HEK293 (cell line): ENCODE measurements around the gene SOS2.

Experiments
- CTCF ChIA-PET: fragments of 350-600 bp; formaldehyde crosslinking; extraction: SDS; loops from one replicate; lab custom pipeline; 2021; ENCODE audit warnings: antibody characterized with exemption; lab: Yijun Ruan, JAX
- POLR2A ChIA-PET: fragments of 300-600 bp; formaldehyde crosslinking; extraction: SDS; loops from one replicate; lab custom pipeline; 2020; ENCODE audit warnings: antibody characterized with exemption, inconsistent platforms; lab: Yijun Ruan, JAX
- H3K27ac ChIP-seq: fragments of 200-500 bp; sonication (Bioruptor generic); 2 replicates; pipeline ENCODE4 v1.5.1; 2014; ENCODE audit warnings: low read depth, low read length, control low read depth, inconsistent platforms; ENCODE audit errors: extremely low read depth
- H3K36me3 ChIP-seq, 2 experiments: fragments of 200-500 bp in 1 of 2; sonication (Bioruptor generic) in 1 of 2; 1 replicate in 1 of 2; 2 replicates in 1 of 2; pipeline ENCODE4 v1.5.1; 2014 to 2017; ENCODE audit warnings: inconsistent platforms in 2 of 2, low read length in 2 of 2; ENCODE audit not compliant: control insufficient read depth in 2 of 2, insufficient read depth in 1 of 2
- H3K4me1 ChIP-seq: fragments of 200-500 bp; sonication (Bioruptor generic); 2 replicates; pipeline ENCODE4 v1.5.1; 2014; ENCODE audit warnings: mild to moderate bottlenecking, low read length, inconsistent platforms; ENCODE audit not compliant: control insufficient read depth, insufficient read depth
- H3K4me3 ChIP-seq: 2 replicates; pipeline ENCODE4 v1.5.1; 2011; ENCODE audit warnings: low read depth, mild to moderate bottlenecking, control low read depth, low read length, moderate library complexity
- H3K9me3 ChIP-seq: fragments of 200-500 bp; sonication (Bioruptor generic); 2 replicates; pipeline ENCODE4 v1.5.1; 2014; ENCODE audit warnings: low read depth, low read length, inconsistent platforms; ENCODE audit not compliant: control insufficient read depth, insufficient read depth
- BCL11B ChIP-seq: fragments of 450-650 bp; formaldehyde crosslinking; IDR thresholded peaks from 2 replicates; pipeline ENCODE4 v1.5.1; 2016; ENCODE audit warnings: low read depth, missing biosample characterization, missing genetic modification characterization
- CTCF ChIP-seq: fragments of 450-650 bp; formaldehyde crosslinking; IDR thresholded peaks from 2 replicates; pipeline ENCODE4 v1.5.1; 2016; ENCODE audit warnings: missing biosample characterization, missing genetic modification characterization
- EGR2 ChIP-seq: fragments of 450-650 bp; formaldehyde crosslinking; IDR thresholded peaks from 2 replicates; pipeline ENCODE4 v1.5.1; 2016; ENCODE audit warnings: low read depth, missing biosample characterization, missing genetic modification characterization
- GLIS1 ChIP-seq: fragments of 450-650 bp; formaldehyde crosslinking; IDR thresholded peaks from 2 replicates; pipeline ENCODE4 v1.5.1; 2016; ENCODE audit warnings: missing biosample characterization, missing genetic modification characterization
- GLIS2 ChIP-seq: fragments of 450-650 bp; formaldehyde crosslinking; IDR thresholded peaks from 2 replicates; pipeline ENCODE4 v1.5.1; 2016; ENCODE audit warnings: missing biosample characterization, missing genetic modification characterization
- IKZF3 ChIP-seq: fragments of 450-650 bp; IDR thresholded peaks from 2 replicates; pipeline ENCODE4 v1.5.0; 2018; ENCODE audit warnings: missing biosample characterization, mild to moderate bottlenecking, missing genetic modification characterization, moderate library complexity
- KLF10 ChIP-seq: fragments of 450-650 bp; IDR thresholded peaks from 2 replicates; pipeline ENCODE4 v1.5.1; 2018; ENCODE audit warnings: missing biosample characterization, mild to moderate bottlenecking, missing genetic modification characterization
- KLF16 ChIP-seq: fragments of 450-650 bp; formaldehyde crosslinking; IDR thresholded peaks from 2 replicates; pipeline ENCODE4 v1.5.1; 2017; ENCODE audit warnings: missing biosample characterization, missing genetic modification characterization
- KLF8 ChIP-seq: fragments of 450-650 bp; formaldehyde crosslinking; IDR thresholded peaks from 2 replicates; pipeline ENCODE4 v1.5.1; 2016; ENCODE audit warnings: missing biosample characterization, missing genetic modification characterization
- KLF9 ChIP-seq: fragments of 450-650 bp; formaldehyde crosslinking; IDR thresholded peaks from 2 replicates; pipeline ENCODE4 v1.5.1; 2016; ENCODE audit warnings: missing biosample characterization, missing genetic modification characterization, low read depth
- PRDM10 ChIP-seq: fragments of 450-650 bp; formaldehyde crosslinking; IDR thresholded peaks from 2 replicates; pipeline ENCODE4 v1.5.1; 2016; ENCODE audit warnings: missing biosample characterization, missing genetic modification characterization
- SP3 ChIP-seq: fragments of 450-650 bp; formaldehyde crosslinking; IDR thresholded peaks from 2 replicates; pipeline ENCODE4 v1.5.1; 2016; ENCODE audit warnings: missing biosample characterization, missing genetic modification characterization
- YY1 ChIP-seq: fragments of 450-650 bp; formaldehyde crosslinking; IDR thresholded peaks from 2 replicates; pipeline ENCODE4 v1.5.1; 2018; ENCODE audit warnings: missing biosample characterization, missing genetic modification characterization
- ZBTB17 ChIP-seq: fragments of 450-650 bp; formaldehyde crosslinking; IDR thresholded peaks from 2 replicates; pipeline ENCODE4 v1.5.1; 2016; ENCODE audit warnings: missing biosample characterization, missing genetic modification characterization
- ZBTB20 ChIP-seq: fragments of 450-650 bp; formaldehyde crosslinking; IDR thresholded peaks from 2 replicates; pipeline ENCODE4 v1.5.1; 2016; ENCODE audit warnings: missing biosample characterization, missing genetic modification characterization
- ZBTB44 ChIP-seq: fragments of 450-650 bp; IDR thresholded peaks from 2 replicates; pipeline ENCODE4 v1.5.1; 2018; ENCODE audit warnings: missing biosample characterization, mild to moderate bottlenecking, missing genetic modification characterization
- ZBTB48 ChIP-seq: fragments of 450-650 bp; formaldehyde crosslinking; IDR thresholded peaks from 2 replicates; pipeline ENCODE4 v1.5.1; 2016; ENCODE audit warnings: missing biosample characterization, missing genetic modification characterization
- ZBTB8A ChIP-seq: fragments of 450-650 bp; formaldehyde crosslinking; IDR thresholded peaks from 2 replicates; pipeline ENCODE4 v1.5.1; 2016; ENCODE audit warnings: missing biosample characterization, missing genetic modification characterization
- ZFHX2 ChIP-seq: fragments of 450-650 bp; formaldehyde crosslinking; conservative IDR thresholded peaks from 2 replicates; pipeline ENCODE4 v1.5.1; 2016; ENCODE audit warnings: missing biosample characterization, missing genetic modification characterization
- ZIC2 ChIP-seq: fragments of 450-650 bp; formaldehyde crosslinking; IDR thresholded peaks from 2 replicates; pipeline ENCODE4 v1.5.1; 2016; ENCODE audit warnings: missing biosample characterization, missing genetic modification characterization
- ZNF391 ChIP-seq: fragments of 450-650 bp; formaldehyde crosslinking; IDR thresholded peaks from 2 replicates; pipeline ENCODE4 v1.5.1; 2016; ENCODE audit warnings: low read depth, missing biosample characterization, missing genetic modification characterization, borderline replicate concordance
- ZNF561 ChIP-seq: fragments of 450-650 bp; IDR thresholded peaks from 2 replicates; pipeline ENCODE4 v1.5.1; 2018; ENCODE audit warnings: missing biosample characterization, missing genetic modification characterization, borderline replicate concordance
- ZNF660 ChIP-seq: fragments of 450-650 bp; IDR thresholded peaks from 2 replicates; pipeline ENCODE4 v1.5.1; 2018; ENCODE audit warnings: missing biosample characterization, mild to moderate bottlenecking, missing genetic modification characterization
- ZNF664 ChIP-seq: fragments of 450-650 bp; formaldehyde crosslinking; IDR thresholded peaks from 2 replicates; pipeline ENCODE4 v1.5.1; 2016; ENCODE audit warnings: missing biosample characterization, missing genetic modification characterization
- ZNF692 ChIP-seq: fragments of 450-650 bp; formaldehyde crosslinking; IDR thresholded peaks from 2 replicates; pipeline ENCODE4 v1.5.1; 2016; ENCODE audit warnings: missing biosample characterization, missing genetic modification characterization
- ZNF701 ChIP-seq: fragments of 450-650 bp; formaldehyde crosslinking; IDR thresholded peaks from 2 replicates; pipeline ENCODE4 v1.5.1; 2016; ENCODE audit warnings: missing biosample characterization, missing genetic modification characterization
- ZNF76 ChIP-seq: fragments of 450-650 bp; formaldehyde crosslinking; IDR thresholded peaks from 2 replicates; pipeline ENCODE4; 2016; ENCODE audit warnings: low read depth, missing biosample characterization, missing genetic modification characterization, borderline replicate concordance
- ZNF843 ChIP-seq: fragments of 450-650 bp; formaldehyde crosslinking; IDR thresholded peaks from 2 replicates; pipeline ENCODE4 v1.5.1; 2016; ENCODE audit warnings: missing biosample characterization, missing genetic modification characterization
- ZSCAN30 ChIP-seq: fragments of 450-650 bp; IDR thresholded peaks from 2 replicates; pipeline ENCODE4 v1.5.1; 2018; ENCODE audit warnings: missing biosample characterization, mild to moderate bottlenecking, missing genetic modification characterization, moderate library complexity

Gene SOS2

GRCh38 chr14:50231475-50232275 lies at the start of gene SOS2:
Gene SOS2 (minus strand): TSS chr14:50231578. CDS start chr14:50231283, 295 bp downstream.
- H3K36me3 ChIP-seq, result peaks cover 0 to 6% of the 10 kb centered on the region in 2 experiments; a peak in 1 of 3 replicates
- CTCF ChIA-PET, result interaction anchor here (1.0 kb wide), 1 partner anchor 28 kb away, joined by 4 read pairs; no protein-coding TSS in a partner anchor
- TF ChIP-seq GLIS1 (tag by site-specific recombination) (peak; percentile 49; the same call in 1 of the 2 replicates), ZBTB8A (tag by site-specific recombination) (peak; percentile 73), ZNF701 (tag by site-specific recombination) (no peak), CTCF (peak; percentile 52; the same call in 1 of the 2 replicates), ZNF843 (tag by site-specific recombination) (no peak), ZBTB20 (tag by site-specific recombination) (peak; percentile 84), KLF10 (tag by site-specific recombination) (0 out of 2 replicates have a peak, but pooled peaks have one; percentile 46), ZBTB17 (peak; percentile 37; the same call in 1 of the 2 replicates), ZBTB44 (0 out of 2 replicates have a peak, but pooled peaks have one; percentile 22), ZBTB48 (tag by site-specific recombination) (peak; percentile 85), ZIC2 (no peak), ZFHX2 (tag by site-specific recombination) (0 out of 2 replicates have a peak, but pooled peaks have one; percentile 33), ZNF561 (tag by site-specific recombination) (peak; percentile 60; the same call in 1 of the 2 replicates), BCL11B (tag by site-specific recombination) (no peak), ZNF391 (tag by site-specific recombination) (no peak), KLF9 (tag by site-specific recombination) (peak; percentile 94), GLIS2 (peak; percentile 81), EGR2 (tag by site-specific recombination) (0 out of 2 replicates have a peak, but pooled peaks have one; percentile 28), ZNF664 (tag by site-specific recombination) (no peak), ZNF76 (peak; percentile 58; the same call in 1 of the 2 replicates), SP3 (peak; percentile 36; the same call in 1 of the 2 replicates), IKZF3 (tag by site-specific recombination) (0 out of 2 replicates have a peak, but pooled peaks have one; percentile 7), PRDM10 (tag by site-specific recombination) (peak; percentile 74), YY1 (tag by site-specific recombination) (no peak), KLF16 (tag by site-specific recombination) (0 out of 2 replicates have a peak, but pooled peaks have one; percentile 20), KLF8 (tag by site-specific recombination) (peak; percentile 49; the same call in 1 of the 2 replicates), ZNF660 (peak; percentile 45; the same call in 1 of the 2 replicates), ZNF692 (tag by site-specific recombination) (peak; percentile 56), ZSCAN30 (tag by site-specific recombination) (0 out of 2 replicates have a peak, but pooled peaks have one; percentile 46)

More at GRCh38 chr14:50231475-50232275, at the start of gene SOS2:
- Histone ChIP-seq H3K9me3 (no peaks in the 10 kb centered on the region), H3K4me1 (peaks cover 10% of the 10 kb centered on the region), H3K4me3 (peak within 1 kb of the TSS; percentile 91), H3K27ac (peak within 1 kb of the TSS; percentile 95)
- POLR2A ChIA-PET, result interaction anchor here (0.8 to 1.0 kb wide), 2 partner anchors 14 to 81 kb away, joined by 3 to 4 read pairs; partner anchors contain the start of genes DMAC2L and L2HGDH
